ENCODE measurements around the gene CCDC54.

The CCDC54 gene

GRCh38 chr3:107413264-107413663 is 36.0 kb downstream of the CCDC54 start:
- no peak overlapping the region for H3K4me3 ChIP-seq (ENCODE audit: low read depth in 1 of 2, low read length in 2 of 2)
- no peaks in the 10 kb centered on the region for H3K36me3 ChIP-seq (ENCODE audit: control insufficient read depth in 1 of 2, insufficient read depth in 2 of 2, low read length in 2 of 2)
- H3K27ac ChIP-seq (ENCODE audit: low read length) = no peak overlapping the region
- peaks cover 0 to 6% of the 10 kb centered on the region in 2 donors for H3K4me1 ChIP-seq (ENCODE audit: control insufficient read depth in 1 of 2, insufficient read depth in 2 of 2, low read length in 2 of 2)
- H3K9me3 ChIP-seq (ENCODE audit: control insufficient read depth in 1 of 2, low read length in 2 of 2) = peaks cover 7 to 8% of the 10 kb centered on the region in 2 donors
- H3K27me3 ChIP-seq (ENCODE audit: low read depth, low read length) = no peaks in the 10 kb centered on the region

GRCh38 chr3:107414325-107414964 is 37.2 kb downstream of the CCDC54 start:
- no peaks in the 10 kb centered on the region for H3K36me3 ChIP-seq (ENCODE audit: control insufficient read depth in 1 of 2, insufficient read depth in 2 of 2, low read length in 2 of 2)
- H3K9me3 ChIP-seq (ENCODE audit: control insufficient read depth in 1 of 2, low read length in 2 of 2) = peaks cover 0 to 5% of the 10 kb centered on the region in 2 donors
- H3K27ac ChIP-seq (ENCODE audit: low read length) = no peak overlapping the region
- H3K27me3 ChIP-seq (ENCODE audit: low read depth, low read length) = no peaks in the 10 kb centered on the region
- H3K4me3 ChIP-seq (ENCODE audit: low read depth in 1 of 2, low read length in 2 of 2) = no peak overlapping the region
- peaks cover 0 to 6% of the 10 kb centered on the region in 2 donors for H3K4me1 ChIP-seq (ENCODE audit: control insufficient read depth in 1 of 2, insufficient read depth in 2 of 2, low read length in 2 of 2)

- no peaks in the 10 kb centered on the region for H3K9me3 ChIP-seq (ENCODE audit: control insufficient read depth in 1 of 2, low read length in 2 of 2)
- no peak overlapping the region for H3K27ac ChIP-seq (ENCODE audit: low read length)
- no peak overlapping the region for H3K4me3 ChIP-seq (ENCODE audit: low read depth in 1 of 2, low read length in 2 of 2)
- no peaks in the 10 kb centered on the region for H3K27me3 ChIP-seq (ENCODE audit: low read depth, low read length)
- H3K36me3 ChIP-seq (ENCODE audit: control insufficient read depth in 1 of 2, insufficient read depth in 2 of 2, low read length in 2 of 2) = no peaks in the 10 kb centered on the region
- H3K4me1 ChIP-seq (ENCODE audit: control insufficient read depth in 1 of 2, insufficient read depth in 2 of 2, low read length in 2 of 2) = peaks cover 0 to 6% of the 10 kb centered on the region in 2 donors
Observed at GRCh38 chr3:107416138-107416537, 38.9 kb downstream of the CCDC54 start.

GRCh38 chr3:107416886-107417285 is 39.6 kb downstream of the CCDC54 start:
- Histone ChIP-seq H3K9me3 (ENCODE audit: control insufficient read depth in 1 of 2, low read length in 2 of 2) (no peaks in the 10 kb centered on the region), H3K4me3 (ENCODE audit: low read depth in 1 of 2, low read length in 2 of 2) (no peak overlapping the region), H3K4me1 (ENCODE audit: control insufficient read depth in 1 of 2, insufficient read depth in 2 of 2, low read length in 2 of 2) (peaks cover 0 to 6% of the 10 kb centered on the region in 2 donors), H3K27ac (ENCODE audit: low read length) (no peak overlapping the region), H3K36me3 (ENCODE audit: control insufficient read depth in 1 of 2, insufficient read depth in 2 of 2, low read length in 2 of 2) (no peaks in the 10 kb centered on the region), H3K27me3 (ENCODE audit: low read depth, low read length) (no peaks in the 10 kb centered on the region)

- H3K27ac ChIP-seq (ENCODE audit: low read length) = no peak overlapping the region
- H3K36me3 ChIP-seq (ENCODE audit: control insufficient read depth in 1 of 2, insufficient read depth in 2 of 2, low read length in 2 of 2) = no peaks in the 10 kb centered on the region
- no peak overlapping the region for H3K4me3 ChIP-seq (ENCODE audit: low read depth in 1 of 2, low read length in 2 of 2)
- H3K9me3 ChIP-seq (ENCODE audit: control insufficient read depth in 1 of 2, low read length in 2 of 2) = no peaks in the 10 kb centered on the region
- H3K4me1 ChIP-seq (ENCODE audit: control insufficient read depth in 1 of 2, insufficient read depth in 2 of 2, low read length in 2 of 2) = no peaks in the 10 kb centered on the region
- no peaks in the 10 kb centered on the region for H3K27me3 ChIP-seq (ENCODE audit: low read depth, low read length)
Observed at GRCh38 chr3:107421170-107421792, 44.0 kb downstream of the CCDC54 start.

GRCh38 chr3:107421881-107422280 is 44.6 kb downstream of the CCDC54 start:
- Histone ChIP-seq H3K36me3 (ENCODE audit: control insufficient read depth in 1 of 2, insufficient read depth in 2 of 2, low read length in 2 of 2) (no peaks in the 10 kb centered on the region), H3K4me1 (ENCODE audit: control insufficient read depth in 1 of 2, insufficient read depth in 2 of 2, low read length in 2 of 2) (no peaks in the 10 kb centered on the region)

GRCh38 chr3:107425033-107425432 is 47.8 kb downstream of the CCDC54 start:
- H3K4me3 ChIP-seq (ENCODE audit: low read depth in 1 of 2, low read length in 2 of 2) = no peak overlapping the region
- no peaks in the 10 kb centered on the region for H3K36me3 ChIP-seq (ENCODE audit: control insufficient read depth in 1 of 2, insufficient read depth in 2 of 2, low read length in 2 of 2)
- no peaks in the 10 kb centered on the region for H3K9me3 ChIP-seq (ENCODE audit: control insufficient read depth in 1 of 2, low read length in 2 of 2)
- H3K27me3 ChIP-seq (ENCODE audit: low read depth, low read length) = no peaks in the 10 kb centered on the region
- no peak overlapping the region for H3K27ac ChIP-seq (ENCODE audit: low read length)
- H3K4me1 ChIP-seq (ENCODE audit: control insufficient read depth in 1 of 2, insufficient read depth in 2 of 2, low read length in 2 of 2) = peaks cover under 1 to 2% of the 10 kb centered on the region in 2 donors

More at GRCh38 chr3:107421881-107422280, 44.6 kb downstream of the CCDC54 start:
- Histone ChIP-seq H3K27ac (ENCODE audit: low read length) (no peak overlapping the region), H3K9me3 (ENCODE audit: control insufficient read depth in 1 of 2, low read length in 2 of 2) (no peaks in the 10 kb centered on the region), H3K4me3 (ENCODE audit: low read depth in 1 of 2, low read length in 2 of 2) (no peak overlapping the region), H3K27me3 (ENCODE audit: low read depth, low read length) (no peaks in the 10 kb centered on the region)

- Histone ChIP-seq H3K27ac (ENCODE audit: low read length) (no peak overlapping the region), H3K4me3 (ENCODE audit: low read depth in 1 of 2, low read length in 2 of 2) (no peak overlapping the region), H3K9me3 (ENCODE audit: control insufficient read depth in 1 of 2, low read length in 2 of 2) (no peaks in the 10 kb centered on the region)
Observed at GRCh38 chr3:107426223-107426622, 49.0 kb downstream of the CCDC54 start.

More at GRCh38 chr3:107426223-107426622, 49.0 kb downstream of the CCDC54 start:
- Histone ChIP-seq H3K27me3 (ENCODE audit: low read depth, low read length) (no peaks in the 10 kb centered on the region), H3K4me1 (ENCODE audit: control insufficient read depth in 1 of 2, insufficient read depth in 2 of 2, low read length in 2 of 2) (peaks cover 6 to 7% of the 10 kb centered on the region in 2 donors), H3K36me3 (ENCODE audit: control insufficient read depth in 1 of 2, insufficient read depth in 2 of 2, low read length in 2 of 2) (no peaks in the 10 kb centered on the region)

Measured in muscle layer of duodenum (tissue), 2 donors.